Measurements from ENCODE around the gene PRKN.

PRKN gene

DNA sequence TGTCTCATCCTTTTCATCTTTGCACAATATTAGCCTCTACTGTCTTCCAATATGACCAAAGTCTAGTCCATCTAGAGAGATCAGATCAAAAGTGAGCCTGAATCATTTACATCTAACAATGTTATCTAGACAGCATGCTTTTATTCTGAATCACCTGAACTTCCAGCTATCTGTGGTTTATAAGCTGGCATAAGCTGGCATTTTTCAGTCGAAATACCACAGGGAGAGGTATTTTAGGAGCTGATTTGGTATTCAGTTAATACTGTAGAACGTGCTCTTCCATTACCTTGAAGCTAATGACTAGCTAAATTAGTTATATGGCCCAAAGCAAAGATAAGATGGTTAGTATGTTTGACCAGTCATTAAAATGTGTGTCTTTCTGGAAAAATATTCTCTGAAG lies 1265.4 kb downstream of the PRKN start:
- ATAC-seq = peak; percentile 80
- no peak for TF ChIP-seq GLIS3 (CRISPR knock-in tag; IDR thresholded peaks at IDR 0.05)
- no peak for TF ChIP-seq OSR1 (CRISPR knock-in tag; IDR thresholded peaks at IDR 0.05)
- no peak for TF ChIP-seq RARB (CRISPR knock-in tag; IDR thresholded peaks at IDR 0.05)
- peak; percentile 80 for TF ChIP-seq ISL1 (CRISPR knock-in tag; IDR thresholded peaks at IDR 0.05)
- 0 out of 2 replicates have a peak, but pooled peaks have one; percentile 34 for TF ChIP-seq ZFP3 (CRISPR knock-in tag; IDR thresholded peaks at IDR 0.05)
- TF ChIP-seq ZNF8 (CRISPR knock-in tag; IDR thresholded peaks at IDR 0.05) = no peak
- no peak for TF ChIP-seq TSHZ2 (CRISPR knock-in tag; IDR thresholded peaks at IDR 0.05)
- no peak for TF ChIP-seq CSDC2 (CRISPR knock-in tag; IDR thresholded peaks at IDR 0.05)
- TF ChIP-seq ZFP30 (CRISPR knock-in tag; IDR thresholded peaks at IDR 0.05) = no peak
- no peak for TF ChIP-seq SNAI2 (CRISPR knock-in tag; IDR thresholded peaks at IDR 0.05)
- TF ChIP-seq PPARA (CRISPR knock-in tag; IDR thresholded peaks at IDR 0.05; ENCODE audit: borderline replicate concordance) = no peak

GRCh38 chr6:161459008-161459615 lies 1268.5 kb downstream of the PRKN start:
- no peak for ATAC-seq
- TF ChIP-seq ISL1 (CRISPR knock-in tag; IDR thresholded peaks at IDR 0.05) (0 out of 2 replicates have a peak, but pooled peaks have one; percentile 7), ZC3H10 (CRISPR knock-in tag; IDR thresholded peaks at IDR 0.05) (no peak), TOX (CRISPR knock-in tag; IDR thresholded peaks at IDR 0.05; ENCODE audit: borderline replicate concordance) (no peak), POU6F1 (CRISPR knock-in tag; IDR thresholded peaks at IDR 0.05; ENCODE audit: borderline replicate concordance, low read depth) (no peak)

DNA sequence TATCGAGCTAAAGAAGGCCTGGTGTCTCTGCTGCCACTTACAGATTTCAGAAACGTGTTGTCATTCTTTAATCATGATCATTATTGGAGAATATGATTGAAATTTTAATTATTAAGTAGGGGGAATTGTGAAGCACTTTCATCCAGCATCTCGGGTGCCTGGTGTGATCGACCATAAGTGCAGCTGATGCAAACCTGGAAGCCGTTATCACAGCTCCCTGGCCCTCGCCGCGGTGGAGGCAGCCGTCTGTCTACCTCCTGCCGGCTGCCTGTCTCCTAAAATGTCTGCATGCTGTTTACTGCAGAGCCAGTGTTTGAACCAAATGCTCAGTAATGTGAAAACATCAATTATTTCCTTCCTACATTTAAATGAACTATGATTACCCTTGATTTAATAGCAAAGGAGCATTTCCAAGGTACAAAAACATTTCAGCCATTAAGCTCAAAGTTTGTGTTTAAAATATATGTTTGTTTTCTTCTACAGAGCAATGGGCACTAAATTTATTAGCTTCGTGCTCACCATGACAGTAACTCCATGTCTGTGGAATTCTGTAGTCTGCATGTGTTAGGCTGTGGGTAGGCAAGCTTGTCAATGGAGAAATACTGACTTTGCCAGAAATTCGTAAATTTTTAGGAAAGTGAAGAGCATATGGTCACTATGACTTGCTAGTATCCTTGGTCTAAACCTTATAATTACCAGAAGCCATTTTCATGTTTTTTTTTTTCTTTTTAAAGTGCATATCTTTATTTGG lies 1269.2 kb downstream of the PRKN start:
- no peak for ATAC-seq

GRCh38 chr6:161455848-161456247 lies 1271.7 kb downstream of the PRKN start:
- TF ChIP-seq TSHZ2 (CRISPR knock-in tag; IDR thresholded peaks at IDR 0.05) = no peak
- TF ChIP-seq ZC3H10 (CRISPR knock-in tag; IDR thresholded peaks at IDR 0.05) = no peak
- TF ChIP-seq, protein P1, sequence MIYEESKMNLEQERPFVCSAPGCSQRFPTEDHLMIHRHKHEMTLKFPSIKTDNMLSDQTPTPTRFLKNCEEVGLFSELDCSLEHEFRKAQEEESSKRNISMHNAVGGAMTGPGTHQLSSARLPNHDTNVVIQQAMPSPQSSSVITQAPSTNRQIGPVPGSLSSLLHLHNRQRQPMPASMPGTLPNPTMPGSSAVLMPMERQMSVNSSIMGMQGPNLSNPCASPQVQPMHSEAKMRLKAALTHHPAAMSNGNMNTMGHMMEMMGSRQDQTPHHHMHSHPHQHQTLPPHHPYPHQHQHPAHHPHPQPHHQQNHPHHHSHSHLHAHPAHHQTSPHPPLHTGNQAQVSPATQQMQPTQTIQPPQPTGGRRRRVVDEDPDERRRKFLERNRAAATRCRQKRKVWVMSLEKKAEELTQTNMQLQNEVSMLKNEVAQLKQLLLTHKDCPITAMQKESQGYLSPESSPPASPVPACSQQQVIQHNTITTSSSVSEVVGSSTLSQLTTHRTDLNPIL (CRISPR knock-in tag; IDR thresholded peaks at IDR 0.05; ENCODE audit: low read depth) = no peak
- no peak for TF ChIP-seq ZFP3 (CRISPR knock-in tag; IDR thresholded peaks at IDR 0.05)
- TF ChIP-seq TOX (CRISPR knock-in tag; IDR thresholded peaks at IDR 0.05; ENCODE audit: borderline replicate concordance) = no peak
- no peak for TF ChIP-seq ESRRG (CRISPR knock-in tag; IDR thresholded peaks at IDR 0.05)
- TF ChIP-seq ZNF70 (CRISPR knock-in tag; IDR thresholded peaks at IDR 0.05) = no peak
- TF ChIP-seq TCF4 (CRISPR knock-in tag; IDR thresholded peaks at IDR 0.05; ENCODE audit: borderline replicate concordance) = no peak
- no peak for TF ChIP-seq GLIS3 (CRISPR knock-in tag; IDR thresholded peaks at IDR 0.05)
- TF ChIP-seq CSRNP3 (CRISPR knock-in tag; IDR thresholded peaks at IDR 0.05) = no peak
- no peak for TF ChIP-seq RARB (CRISPR knock-in tag; IDR thresholded peaks at IDR 0.05)
- TF ChIP-seq ARNTL (CRISPR knock-in tag; IDR thresholded peaks at IDR 0.05; ENCODE audit: borderline replicate concordance, low read depth) = no peak
- TF ChIP-seq ZFP30 (CRISPR knock-in tag; IDR thresholded peaks at IDR 0.05) = no peak
- TF ChIP-seq PPARA (CRISPR knock-in tag; IDR thresholded peaks at IDR 0.05; ENCODE audit: borderline replicate concordance) = no peak
- no peak for ATAC-seq

More for the DNA sequence above, 1269.2 kb downstream of the PRKN start:
- no peak for TF ChIP-seq TOX (CRISPR knock-in tag; IDR thresholded peaks at IDR 0.05; ENCODE audit: borderline replicate concordance)
- TF ChIP-seq, protein P2, sequence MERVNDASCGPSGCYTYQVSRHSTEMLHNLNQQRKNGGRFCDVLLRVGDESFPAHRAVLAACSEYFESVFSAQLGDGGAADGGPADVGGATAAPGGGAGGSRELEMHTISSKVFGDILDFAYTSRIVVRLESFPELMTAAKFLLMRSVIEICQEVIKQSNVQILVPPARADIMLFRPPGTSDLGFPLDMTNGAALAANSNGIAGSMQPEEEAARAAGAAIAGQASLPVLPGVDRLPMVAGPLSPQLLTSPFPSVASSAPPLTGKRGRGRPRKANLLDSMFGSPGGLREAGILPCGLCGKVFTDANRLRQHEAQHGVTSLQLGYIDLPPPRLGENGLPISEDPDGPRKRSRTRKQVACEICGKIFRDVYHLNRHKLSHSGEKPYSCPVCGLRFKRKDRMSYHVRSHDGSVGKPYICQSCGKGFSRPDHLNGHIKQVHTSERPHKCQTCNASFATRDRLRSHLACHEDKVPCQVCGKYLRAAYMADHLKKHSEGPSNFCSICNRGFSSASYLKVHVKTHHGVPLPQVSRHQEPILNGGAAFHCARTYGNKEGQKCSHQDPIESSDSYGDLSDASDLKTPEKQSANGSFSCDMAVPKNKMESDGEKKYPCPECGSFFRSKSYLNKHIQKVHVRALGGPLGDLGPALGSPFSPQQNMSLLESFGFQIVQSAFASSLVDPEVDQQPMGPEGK (CRISPR knock-in tag; IDR thresholded peaks at IDR 0.05; ENCODE audit: borderline replicate concordance) = no peak
- TF ChIP-seq TCF4 (CRISPR knock-in tag; IDR thresholded peaks at IDR 0.05; ENCODE audit: borderline replicate concordance) = no peak
- no peak for TF ChIP-seq CSDC2 (CRISPR knock-in tag; IDR thresholded peaks at IDR 0.05)

Data from SK-N-SH treated with all-trans-retinoic acid at 6 μM for 48 hours (cell line).